Kidney (tissue), 14 donors: ENCODE data around the gene SLC25A22. TPM values are rescaled to one million over a fixed set of nuclear protein-coding genes. Genes with fewer than 3 reads are reported as not detected.

Experiments
- DNase-seq, 5 donors: peaks; one replicate each; pipeline ENCODE4 v3.0.0-alpha.2; 2013 to 2020
- FAIRE-seq: peaks from 2 replicates; lab custom pipeline; 2012; peaks lifted over from hg19 to GRCh38; lab: Jason Lieb, UNC
- H3K27ac ChIP-seq, 2 donors: one replicate each; pipeline ENCODE4 v1.7.0; 2013; ENCODE audit warnings: low read depth in 2 of 2, low read length in 2 of 2, inconsistent platforms in 1 of 2
- H3K27me3 ChIP-seq: one replicate; pipeline ENCODE4 v1.7.1; 2013; ENCODE audit warnings: low read length, inconsistent platforms; ENCODE audit not compliant: control insufficient read depth, insufficient read depth
- H3K36me3 ChIP-seq, 3 donors: one replicate each; pipeline versions ENCODE4 v1.7.0 to v1.7.1; 2013; ENCODE audit warnings: low read length in 3 of 3, control low read depth in 1 of 3, inconsistent platforms in 1 of 3; ENCODE audit not compliant: insufficient read depth in 3 of 3, control insufficient read depth in 2 of 3
- H3K4me1 ChIP-seq, 3 donors: one replicate each; pipeline versions ENCODE4 v1.7.0 to v1.7.1; 2013; ENCODE audit warnings: low read length in 3 of 3, inconsistent platforms in 1 of 3, low read depth in 1 of 3; ENCODE audit not compliant: control insufficient read depth in 2 of 3, insufficient read depth in 2 of 3
- H3K4me3 ChIP-seq, 3 donors: one replicate each; pipeline versions ENCODE4 v1.7.0 to v1.8.1; 2013; ENCODE audit warnings: low read length in 3 of 3, control low read depth in 1 of 3, inconsistent platforms in 1 of 3
- H3K9ac ChIP-seq, 3 donors: one replicate each; pipeline versions ENCODE4 v1.7.0 to v1.7.1; 2013; ENCODE audit warnings: low read length in 3 of 3, control low read depth in 1 of 3, inconsistent platforms in 1 of 3
- H3K9me3 ChIP-seq, 3 donors: one replicate each; pipeline versions ENCODE4 v1.7.0 to v1.7.1; 2013; ENCODE audit warnings: low read length in 3 of 3, control low read depth in 1 of 3, inconsistent platforms in 1 of 3; ENCODE audit not compliant: control insufficient read depth in 2 of 3, insufficient read depth in 1 of 3
- intact Hi-C: fragments of 100-400 bp; cut with DNase I; formaldehyde crosslinking; loops from one replicate; pipeline ENCODE4 v1.11.1; 2022
- polyA plus RNA-seq: library from polyadenylated mRNA; stranded (reverse); fragments of 350-450 nt; fragmentation: Illumina TruSeq; extraction: RNeasy Lipid Tissue Mini Kit (QIAGEN cat#74804); gene quantifications from one replicate; pipeline ENCODE4 v1.2.3, GENCODE V29; 2014; ENCODE audit warnings: low read depth, low replicate concordance; ENCODE audit not compliant: insufficient read depth
- total RNA-seq: library from RNA; stranded (reverse); fragmentation: NEBNext Ultra II Directional; extraction: Animal tissue kit (Norgen Biotek cat#: 25700); gene quantifications from one replicate; pipeline ENCODE4 v1.2.1, GENCODE V29; 2021
- TF ChIP-seq, protein P1 (sequence below): IDR thresholded peaks from 3 replicates; pipeline ENCODE4 v1.5.1; 2012; ENCODE audit warnings: mild to moderate bottlenecking, moderate library complexity, borderline replicate concordance; ENCODE audit not compliant: insufficient read depth; ENCODE audit errors: extremely low read depth
- donor health status: control.
- donor health status: control.
- donor health status: control.
- donor health status: control.
- donor health status: control.
- donor health status: DM: yes; HTN: yes; CAD: no.
- donor health status: Normal renal cell carcinoma (clear cell type).

SLC25A22 gene
- total and polyA plus RNA-seq, 2 donors from 2014 or later, result 14.3 to 17.8 TPM

DNA sequence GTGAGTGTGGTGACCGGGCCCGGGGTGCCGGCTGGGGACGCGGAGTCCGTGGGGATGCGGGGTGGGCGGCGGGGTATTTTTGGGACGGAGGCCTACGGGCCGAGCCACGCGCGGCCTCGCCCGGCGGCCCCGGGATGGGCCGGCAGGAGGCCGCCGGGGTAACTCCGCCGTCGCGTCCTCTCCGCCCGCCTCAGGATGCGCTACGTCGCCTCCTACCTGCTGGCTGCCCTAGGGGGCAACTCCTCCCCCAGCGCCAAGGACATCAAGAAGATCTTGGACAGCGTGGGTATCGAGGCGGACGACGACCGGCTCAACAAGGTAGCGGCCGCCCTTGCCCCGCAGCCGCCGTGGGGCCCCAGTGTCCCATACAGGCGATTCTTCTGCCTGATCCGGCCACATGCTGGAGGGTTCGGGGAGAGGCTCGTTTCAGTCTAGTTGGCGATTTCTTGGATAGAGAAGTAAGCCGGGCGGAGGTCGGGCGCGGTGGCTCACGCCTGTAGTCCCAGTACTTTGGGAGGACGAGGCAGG lies 12.0 kb upstream of the SLC25A22 start:
- Histone ChIP-seq H3K27ac (peak overlapping the region; percentile 99 to 100), H3K9ac (peak overlapping the region; percentile 30 to 98 (median 86)), H3K4me1 (peaks cover 2 to 25% (median 5%) of the 10 kb centered on the region in 3 donors), H3K36me3 (peaks cover 6 to 14% (median 14%) of the 10 kb centered on the region in 3 donors), H3K9me3 (no peaks in the 10 kb centered on the region), H3K27me3 (no peaks in the 10 kb centered on the region), H3K4me3 (peak overlapping the region; percentile 80 to 96 (median 85))
- no peak for FAIRE-seq
- no peak for DNase-seq
- intact Hi-C loops, result no loop called here
- TF ChIP-seq, protein P1, sequence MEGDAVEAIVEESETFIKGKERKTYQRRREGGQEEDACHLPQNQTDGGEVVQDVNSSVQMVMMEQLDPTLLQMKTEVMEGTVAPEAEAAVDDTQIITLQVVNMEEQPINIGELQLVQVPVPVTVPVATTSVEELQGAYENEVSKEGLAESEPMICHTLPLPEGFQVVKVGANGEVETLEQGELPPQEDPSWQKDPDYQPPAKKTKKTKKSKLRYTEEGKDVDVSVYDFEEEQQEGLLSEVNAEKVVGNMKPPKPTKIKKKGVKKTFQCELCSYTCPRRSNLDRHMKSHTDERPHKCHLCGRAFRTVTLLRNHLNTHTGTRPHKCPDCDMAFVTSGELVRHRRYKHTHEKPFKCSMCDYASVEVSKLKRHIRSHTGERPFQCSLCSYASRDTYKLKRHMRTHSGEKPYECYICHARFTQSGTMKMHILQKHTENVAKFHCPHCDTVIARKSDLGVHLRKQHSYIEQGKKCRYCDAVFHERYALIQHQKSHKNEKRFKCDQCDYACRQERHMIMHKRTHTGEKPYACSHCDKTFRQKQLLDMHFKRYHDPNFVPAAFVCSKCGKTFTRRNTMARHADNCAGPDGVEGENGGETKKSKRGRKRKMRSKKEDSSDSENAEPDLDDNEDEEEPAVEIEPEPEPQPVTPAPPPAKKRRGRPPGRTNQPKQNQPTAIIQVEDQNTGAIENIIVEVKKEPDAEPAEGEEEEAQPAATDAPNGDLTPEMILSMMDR, result no peak

DNA sequence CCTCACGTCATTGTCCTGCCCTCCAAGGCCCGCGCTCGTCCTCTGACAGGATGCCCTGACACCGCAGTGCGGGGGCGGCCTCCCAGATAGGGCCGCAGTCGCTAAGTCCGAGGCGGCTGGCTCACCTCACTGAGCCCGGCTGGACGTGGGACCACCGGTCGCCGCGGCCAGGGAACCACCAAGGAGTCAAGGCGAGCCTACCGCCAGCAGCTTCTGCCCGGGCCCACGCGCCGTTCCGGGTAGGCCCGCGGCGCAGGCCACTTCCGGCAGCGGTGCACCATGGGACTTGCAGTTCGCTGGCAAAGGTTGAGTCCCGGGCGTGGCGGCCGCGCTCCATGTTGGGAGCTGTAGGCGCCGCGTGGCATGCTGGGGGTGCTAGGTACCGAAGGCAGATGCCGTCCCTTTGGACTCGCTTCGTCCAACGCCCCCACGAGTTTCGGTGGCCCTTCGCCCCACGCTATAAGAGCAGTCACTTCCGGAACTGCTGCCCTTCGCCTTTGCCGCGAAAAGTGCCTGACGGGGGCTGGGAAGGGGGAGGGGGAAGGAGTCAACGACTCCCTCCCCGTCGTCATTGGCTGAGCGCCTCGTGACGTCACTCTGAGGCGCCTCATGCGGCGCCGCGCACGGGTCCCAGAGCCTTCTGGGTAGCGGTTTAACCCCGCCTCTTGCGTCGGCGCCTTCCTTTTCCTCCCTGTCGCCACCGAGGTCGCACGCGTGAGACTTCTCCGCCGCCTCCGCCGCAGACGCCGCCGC lies 11.4 kb upstream of the SLC25A22 start, which contains the start of gene RPLP2:
Gene RPLP2 (plus strand): TSS at position 681 of the 753 bp plus-strand sequence. CDS start 268 bp downstream, outside the sequence.
- H3K36me3 ChIP-seq, result peaks cover 6 to 14% (median 14%) of the 10 kb centered on the region in 3 donors
- intact Hi-C loops, result no loop called here
- H3K4me3 ChIP-seq, result peak within 1 kb of the TSS; percentile 80 to 96 (median 85)
- H3K27me3 ChIP-seq, result no peaks in the 10 kb centered on the region
- H3K9me3 ChIP-seq, result no peaks in the 10 kb centered on the region
- H3K4me1 ChIP-seq, result peaks cover 2 to 28% (median 8%) of the 10 kb centered on the region in 3 donors
- peak within 1 kb of the TSS; percentile 99 to 100 for H3K27ac ChIP-seq
- no peak for FAIRE-seq
- DNase-seq, result peak; percentile 98 to 100 (median 99)
- H3K9ac ChIP-seq, result peak within 1 kb of the TSS; percentile 90 to 98 (median 95)
- TF ChIP-seq, protein P1, result no peak

DNA sequence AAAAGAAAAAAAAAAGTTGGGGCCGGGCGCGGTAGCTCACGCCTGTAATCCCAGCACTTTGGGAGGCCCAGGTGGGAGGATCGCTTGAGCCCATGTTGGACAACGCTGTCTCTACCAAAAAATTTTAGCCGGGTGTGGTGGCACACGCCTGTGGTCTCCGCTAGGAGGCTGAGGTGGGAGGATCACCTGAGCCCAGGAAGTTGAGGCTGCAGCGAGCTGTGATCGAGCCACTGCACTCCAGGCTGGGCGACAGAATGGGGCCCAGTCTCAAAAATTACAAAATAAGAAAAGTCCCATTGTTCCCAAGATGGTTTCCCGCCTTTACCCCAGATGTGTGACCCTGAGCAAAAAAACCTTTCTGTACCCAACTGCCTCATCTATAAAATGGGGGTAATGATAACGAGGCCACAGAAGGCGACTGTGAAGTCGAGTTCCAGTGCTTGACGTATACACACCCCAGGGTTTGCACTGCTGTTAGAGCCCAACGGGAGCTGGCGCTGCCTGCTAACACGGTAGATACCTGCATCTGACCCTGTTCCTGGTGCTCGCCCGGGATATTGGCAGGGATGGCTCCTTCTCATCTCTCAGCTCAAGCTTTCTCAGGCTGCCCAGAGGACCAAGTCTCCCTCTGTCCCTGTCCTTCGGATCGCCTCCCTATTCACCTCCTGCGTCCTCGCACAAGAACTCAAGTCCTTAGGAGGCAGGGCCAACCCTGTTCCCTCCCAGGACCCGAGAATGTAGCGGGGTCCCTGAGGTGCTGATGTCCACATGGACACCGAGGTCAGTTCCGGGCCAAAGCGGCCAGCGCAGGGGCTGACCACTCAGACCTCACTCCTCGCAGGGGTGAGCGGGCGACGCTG lies 10.6 kb upstream of the SLC25A22 start:
- TF ChIP-seq, protein P1, result no peak
- no peak for DNase-seq
- Histone ChIP-seq H3K27me3 (no peaks in the 10 kb centered on the region), H3K9me3 (no peaks in the 10 kb centered on the region), H3K9ac (peak overlapping the region; percentile 90 to 97 (median 95)), H3K4me3 (peak overlapping the region; percentile 80 to 96 (median 85)), H3K4me1 (peaks cover 2 to 33% (median 10%) of the 10 kb centered on the region in 3 donors), H3K36me3 (peaks cover 6 to 14% (median 14%) of the 10 kb centered on the region in 3 donors), H3K27ac (peak overlapping the region; percentile 99 to 100)
- intact Hi-C loops, result no loop called here
- no peak for FAIRE-seq
